GM12873 (cell line): ENCODE results near the gene KPTN.

ENCODE experiments used
- CTCF ChIP-seq: IDR thresholded peaks from 2 replicates; pipeline ENCODE4 v1.5.1; 2012; ENCODE audit warnings: low read depth, mild to moderate bottlenecking, moderate library complexity, low read length, control low read depth; ENCODE audit not compliant: insufficient read depth; ENCODE audit errors: missing control alignments

The KPTN gene

GRCh38 chr19:47469363-47469700 lies 14.7 kb downstream of the KPTN start:
- no peak for TF ChIP-seq CTCF

GRCh38 chr19:47467914-47468313 lies 16.1 kb downstream of the KPTN start:
- TF ChIP-seq CTCF: no peak

- no peak for TF ChIP-seq CTCF
These were observed 18.1 kb downstream of the KPTN start for GRCh38 chr19:47465957-47466356.

GRCh38 chr19:47464675-47465419 lies 19.2 kb downstream of the KPTN start:
- TF ChIP-seq CTCF: no peak

GRCh38 chr19:47461876-47462275 lies 22.1 kb downstream of the KPTN start:
- no peak for TF ChIP-seq CTCF

- TF ChIP-seq CTCF: no peak
These were observed 24.5 kb downstream of the KPTN start for GRCh38 chr19:47459477-47459876.

- TF ChIP-seq CTCF: no peak
These were observed 25.3 kb downstream of the KPTN start for GRCh38 chr19:47458672-47459071.
